Left ventricle myocardium inferior (tissue), 1 donor: Measurements from ENCODE around the gene MIEF2. TPM values are rescaled to one million over a fixed set of nuclear protein-coding genes. Genes with fewer than 3 reads are reported as not detected.

Experiments used
- DNase-seq: peaks from one replicate; pipeline ENCODE4 v3.0.0-alpha.2; 2020
- H3K27ac ChIP-seq: fragments of 200-600 bp; replicated peaks from 2 replicates; pipeline ENCODE4 v1.8.0; 2021
- H3K27me3 ChIP-seq: fragments of 200-600 bp; 2 replicates; pipeline ENCODE4 v1.8.0; 2021; ENCODE audit warnings: low read depth
- H3K36me3 ChIP-seq: fragments of 200-600 bp; 2 replicates; pipeline ENCODE4 v1.8.0; 2021
- H3K4me1 ChIP-seq: fragments of 200-600 bp; 2 replicates; pipeline ENCODE4 v1.8.0; 2021
- H3K4me3 ChIP-seq: fragments of 200-600 bp; 2 replicates; pipeline ENCODE4 v1.8.0; 2021; ENCODE audit warnings: mild to moderate bottlenecking, moderate library complexity
- H3K9me3 ChIP-seq: fragments of 200-600 bp; replicated peaks from 2 replicates; pipeline ENCODE4 v1.8.0; 2021
- intact Hi-C: fragments of 100-400 bp; cut with micrococcal nuclease; formaldehyde crosslinking; loops from one replicate; pipeline ENCODE4 v1.11.0; 2022
- total RNA-seq: library from RNA; stranded (reverse); fragmentation: NEBNext Ultra II Directional; extraction: Animal tissue kit (Norgen Biotek cat#: 25700); gene quantifications from one replicate; pipeline ENCODE4 v1.2.1, GENCODE V29; 2021
- TF ChIP-seq, protein P1 (sequence below): fragments of 200-600 bp; IDR thresholded peaks from 2 replicates; pipeline ENCODE4 v1.8.0; 2021; ENCODE audit warnings: antibody characterized with exemption, mild to moderate bottlenecking, borderline replicate concordance
- donor health status: DM: no; HTN: yes; CAD: no; lungs with severe emphysema.

The MIEF2 gene
- total RNA-seq, 1 donor from 2014 or later = 37.0 TPM

- TF ChIP-seq, protein P1, sequence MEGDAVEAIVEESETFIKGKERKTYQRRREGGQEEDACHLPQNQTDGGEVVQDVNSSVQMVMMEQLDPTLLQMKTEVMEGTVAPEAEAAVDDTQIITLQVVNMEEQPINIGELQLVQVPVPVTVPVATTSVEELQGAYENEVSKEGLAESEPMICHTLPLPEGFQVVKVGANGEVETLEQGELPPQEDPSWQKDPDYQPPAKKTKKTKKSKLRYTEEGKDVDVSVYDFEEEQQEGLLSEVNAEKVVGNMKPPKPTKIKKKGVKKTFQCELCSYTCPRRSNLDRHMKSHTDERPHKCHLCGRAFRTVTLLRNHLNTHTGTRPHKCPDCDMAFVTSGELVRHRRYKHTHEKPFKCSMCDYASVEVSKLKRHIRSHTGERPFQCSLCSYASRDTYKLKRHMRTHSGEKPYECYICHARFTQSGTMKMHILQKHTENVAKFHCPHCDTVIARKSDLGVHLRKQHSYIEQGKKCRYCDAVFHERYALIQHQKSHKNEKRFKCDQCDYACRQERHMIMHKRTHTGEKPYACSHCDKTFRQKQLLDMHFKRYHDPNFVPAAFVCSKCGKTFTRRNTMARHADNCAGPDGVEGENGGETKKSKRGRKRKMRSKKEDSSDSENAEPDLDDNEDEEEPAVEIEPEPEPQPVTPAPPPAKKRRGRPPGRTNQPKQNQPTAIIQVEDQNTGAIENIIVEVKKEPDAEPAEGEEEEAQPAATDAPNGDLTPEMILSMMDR = no peak
- Histone ChIP-seq H3K9me3 (no peaks in the 10 kb centered on the region), H3K36me3 (peaks cover 41% of the 10 kb centered on the region), H3K27me3 (no peaks in the 10 kb centered on the region), H3K4me3 (peak overlapping the region; percentile 99), H3K4me1 (peaks cover 69% of the 10 kb centered on the region), H3K27ac (peak overlapping the region; percentile 100)
- intact Hi-C loops = no loop called here
- peak; percentile 72 for DNase-seq
These were observed 3.0 kb upstream of the MIEF2 start for GRCh38 chr17:18257268-18257981.

DNA sequence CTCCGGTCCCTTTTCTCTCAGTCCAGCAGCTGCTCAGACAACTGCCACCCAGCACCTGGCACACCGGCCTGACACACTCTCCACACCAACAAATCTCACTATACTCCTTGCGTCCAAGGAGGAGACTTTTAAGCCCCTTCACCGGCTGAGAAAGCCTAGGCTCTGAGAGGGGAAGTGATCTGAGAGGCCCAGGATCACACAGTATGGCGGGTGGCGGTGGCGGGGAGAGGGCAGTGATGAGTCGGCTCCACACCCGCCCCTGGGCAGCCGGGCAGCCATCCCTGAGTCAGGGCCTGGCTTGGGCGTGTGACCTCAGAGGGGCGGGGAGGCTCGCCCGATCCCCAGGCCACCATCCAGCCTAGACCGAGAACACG lies 2.5 kb upstream of the MIEF2 start:
- peak overlapping the region; percentile 100 for H3K27ac ChIP-seq
- TF ChIP-seq, protein P1 = no peak
- peak overlapping the region; percentile 99 for H3K4me3 ChIP-seq
- peak; percentile 81 for DNase-seq
- intact Hi-C loops = no loop called here
- no peaks in the 10 kb centered on the region for H3K9me3 ChIP-seq
- H3K27me3 ChIP-seq = no peaks in the 10 kb centered on the region
- peaks cover 74% of the 10 kb centered on the region for H3K4me1 ChIP-seq
- peaks cover 38% of the 10 kb centered on the region for H3K36me3 ChIP-seq

DNA sequence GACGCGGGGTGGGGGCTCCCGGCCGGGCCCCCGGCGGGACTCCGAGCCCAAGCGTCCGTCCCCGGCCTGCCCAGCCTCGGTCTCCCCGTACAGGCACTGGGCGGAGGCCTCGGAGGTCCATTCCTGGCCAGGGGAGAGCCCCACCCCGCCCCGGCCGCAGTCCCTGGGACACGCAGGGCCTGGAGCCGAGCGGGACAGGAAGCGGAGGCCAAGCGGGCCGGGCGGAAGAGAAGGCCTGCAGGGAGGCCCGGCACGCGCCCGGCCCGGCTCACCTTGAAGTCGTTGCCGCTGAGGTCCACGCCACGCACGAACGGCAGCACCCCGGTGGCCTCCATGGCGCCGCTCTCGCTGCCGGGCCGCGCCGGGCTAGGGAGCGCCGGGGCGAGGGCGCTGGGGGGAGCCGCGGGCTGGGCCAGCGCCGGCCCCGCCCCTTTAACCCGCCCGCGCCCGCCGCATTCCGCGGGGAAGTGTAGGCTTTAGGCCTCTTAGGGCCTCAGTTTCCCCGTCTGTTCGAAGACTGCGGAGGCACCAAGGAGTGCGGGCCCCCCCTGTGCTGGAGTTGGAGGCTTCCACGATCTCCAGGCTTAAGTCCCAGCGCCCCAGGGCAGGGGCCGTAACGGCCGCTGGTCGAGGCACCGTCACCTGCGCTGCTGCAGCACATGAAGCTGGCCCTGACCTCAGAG lies 2.0 kb upstream of the MIEF2 start, which contains the start of gene FLII:
Gene FLII, minus strand, starts transcription at position 383 of the 683 bp plus-strand sequence. Its CDS starts 48 bp downstream, at position 335.
- no peaks in the 10 kb centered on the region for H3K9me3 ChIP-seq
- DNase-seq = peak; percentile 60
- intact Hi-C loops = no loop called here
- peak within 1 kb of the TSS; percentile 99 for H3K4me3 ChIP-seq
- peaks cover 79% of the 10 kb centered on the region for H3K4me1 ChIP-seq
- no peaks in the 10 kb centered on the region for H3K27me3 ChIP-seq
- TF ChIP-seq, protein P1 = no peak
- H3K36me3 ChIP-seq = peaks cover 38% of the 10 kb centered on the region
- peak within 1 kb of the TSS; percentile 100 for H3K27ac ChIP-seq

DNA sequence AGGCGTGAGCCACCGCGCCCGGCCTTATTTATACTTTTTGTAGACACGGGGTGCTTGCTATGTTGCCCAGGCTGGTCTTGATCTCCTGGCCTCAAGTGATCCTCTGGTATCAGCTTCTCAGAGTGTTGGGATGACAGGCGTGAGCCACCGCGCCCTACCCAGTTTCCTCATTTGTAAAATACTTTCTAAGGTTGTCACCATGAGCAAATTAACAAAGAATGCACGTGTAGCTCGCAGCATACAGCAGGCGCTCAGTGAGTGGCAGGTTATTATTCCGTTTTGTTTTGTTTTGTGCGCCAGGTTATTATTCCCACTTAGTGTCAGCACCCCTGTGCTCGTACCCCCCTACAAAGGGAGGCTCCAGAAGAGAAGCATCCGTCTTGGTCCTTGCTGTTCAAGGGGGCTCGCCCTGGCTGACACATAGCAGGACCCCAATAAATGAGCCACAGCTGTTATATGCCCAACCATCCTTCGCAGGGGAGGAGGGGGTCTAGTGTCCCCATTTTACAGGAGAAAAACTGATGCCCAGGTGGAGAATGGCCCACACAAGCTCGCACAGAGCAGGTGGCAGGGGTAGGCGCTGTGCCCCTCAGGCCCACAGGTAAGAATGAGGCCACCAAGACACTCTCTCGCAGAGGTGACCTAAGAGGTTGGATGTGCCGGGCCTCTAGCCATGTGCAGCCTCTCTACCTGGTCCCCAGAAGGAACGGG lies 686 bp upstream of the MIEF2 start:
- intact Hi-C loops = no loop called here
- TF ChIP-seq, protein P1 = no peak
- peak overlapping the region; percentile 100 for H3K27ac ChIP-seq
- no peaks in the 10 kb centered on the region for H3K9me3 ChIP-seq
- H3K36me3 ChIP-seq = peaks cover 38% of the 10 kb centered on the region
- H3K4me3 ChIP-seq = peak overlapping the region; percentile 93
- peaks cover 79% of the 10 kb centered on the region for H3K4me1 ChIP-seq
- DNase-seq = no peak
- H3K27me3 ChIP-seq = no peaks in the 10 kb centered on the region

DNA sequence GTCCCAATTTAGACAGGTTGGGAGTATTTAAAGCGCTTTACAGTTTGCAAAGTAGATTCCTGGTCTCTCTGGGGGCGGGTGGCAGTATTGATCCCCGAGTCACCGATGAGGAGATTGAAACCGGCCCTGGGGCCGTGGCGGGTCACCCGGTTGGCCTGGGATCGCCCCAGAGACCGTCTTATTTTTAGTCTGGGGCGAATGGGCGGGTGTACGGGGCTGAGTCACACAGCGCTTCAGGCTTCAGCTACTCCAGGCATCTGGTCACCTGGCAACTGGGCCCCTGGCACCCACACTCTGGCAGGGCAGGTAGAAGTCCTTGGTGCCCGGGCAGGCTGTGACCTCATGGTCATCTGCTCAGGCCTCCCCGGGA lies 669 bp downstream of the MIEF2 start:
- H3K36me3 ChIP-seq = peaks cover 33% of the 10 kb centered on the region
- H3K4me1 ChIP-seq = peaks cover 75% of the 10 kb centered on the region
- intact Hi-C loops = no loop called here
- peak overlapping the region; percentile 93 for H3K4me3 ChIP-seq
- peak overlapping the region; percentile 100 for H3K27ac ChIP-seq
- peak; percentile 85 for DNase-seq
- H3K9me3 ChIP-seq = no peaks in the 10 kb centered on the region
- no peaks in the 10 kb centered on the region for H3K27me3 ChIP-seq
- TF ChIP-seq, protein P1 = no peak
